ENCODE measurements around the gene ANKS1B. TPM values are rescaled to one million over a fixed set of nuclear protein-coding genes. Genes with fewer than 3 reads are reported as not detected.
"Not testable (repeated sequence)": the region's sequence is repeated elsewhere in the genome, so short reads cannot be mapped to it uniquely, and the experiment has no call there.

Gene ANKS1B
- total RNA-seq, 2 experiments from 2014 or later, result 0.21 to 0.36 TPM

DNA sequence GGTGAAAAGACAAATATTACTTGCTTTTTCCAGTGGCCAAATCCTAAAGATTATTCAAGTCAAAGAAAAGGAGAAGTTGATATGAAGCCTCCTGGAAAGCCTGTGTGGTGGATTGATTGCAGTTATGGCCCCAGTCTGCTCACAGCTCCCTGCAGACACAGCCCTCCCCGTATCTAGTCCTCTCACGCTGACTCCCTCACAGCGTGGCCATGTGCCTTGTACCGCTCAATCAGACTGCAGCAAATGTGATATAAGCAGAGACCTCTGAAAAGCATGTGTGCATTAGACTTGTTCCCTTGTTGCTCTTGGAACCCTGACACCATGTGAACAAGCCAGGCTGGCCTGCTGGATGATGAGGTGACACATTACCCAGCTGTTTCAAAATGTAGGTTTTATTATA, 735.2 kb downstream of the ANKS1B start:
- ChIA-PET CTCF (no interaction called here), POLR2A (no interaction called here)

DNA sequence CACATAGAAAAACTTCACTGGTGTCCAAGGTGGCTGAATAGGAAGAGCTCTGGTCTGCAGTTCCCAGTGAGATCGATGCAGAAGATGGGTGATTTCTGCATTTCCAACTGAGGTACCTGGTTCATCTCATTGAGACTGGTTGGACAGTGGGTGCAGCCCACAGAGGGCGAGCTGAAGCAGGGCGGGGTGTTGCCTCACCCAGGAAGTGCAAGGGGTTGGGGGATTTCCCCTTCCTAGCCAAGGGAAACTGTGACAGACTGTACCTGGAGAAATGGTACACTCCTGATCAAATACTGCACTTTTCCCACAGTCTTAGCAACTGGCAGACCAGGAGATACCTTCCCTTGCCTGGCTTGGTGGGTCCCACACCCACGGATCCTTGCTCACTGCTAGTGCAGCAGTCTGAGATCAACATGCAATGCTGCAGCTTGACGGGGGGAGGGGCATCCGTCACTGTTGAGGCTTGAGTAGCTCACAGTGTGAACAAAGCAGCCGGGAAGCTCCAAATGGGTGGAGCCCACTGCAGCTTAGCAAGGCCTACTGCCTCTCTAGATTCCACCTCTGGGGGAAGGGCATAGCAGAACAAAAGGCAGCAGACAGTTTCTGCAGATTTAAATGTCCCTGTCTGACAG, 746.7 kb downstream of the ANKS1B start:
- CTCF ChIA-PET, POLR2A ChIA-PET: not testable (repeated sequence)

DNA sequence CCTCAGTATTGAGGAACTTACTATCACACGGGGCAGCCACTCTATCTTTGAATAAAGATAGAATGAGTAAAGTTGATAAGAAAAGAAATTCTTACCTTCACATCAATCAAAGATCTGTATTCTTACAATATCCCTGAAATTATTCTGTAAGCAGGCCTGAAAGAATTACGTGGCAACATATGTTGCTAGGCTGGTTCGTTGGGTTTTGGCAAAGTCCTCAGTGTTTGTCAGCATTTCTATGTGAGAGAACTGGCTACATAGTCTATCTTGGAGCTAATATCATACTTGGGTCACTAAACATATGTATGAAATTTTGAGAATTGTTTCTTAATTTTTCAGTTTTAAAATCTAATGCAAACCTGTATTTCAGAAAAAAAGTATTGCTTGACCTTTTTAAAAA, 749.4 kb downstream of the ANKS1B start:
- ChIA-PET CTCF (no interaction called here), POLR2A (no interaction called here)

DNA sequence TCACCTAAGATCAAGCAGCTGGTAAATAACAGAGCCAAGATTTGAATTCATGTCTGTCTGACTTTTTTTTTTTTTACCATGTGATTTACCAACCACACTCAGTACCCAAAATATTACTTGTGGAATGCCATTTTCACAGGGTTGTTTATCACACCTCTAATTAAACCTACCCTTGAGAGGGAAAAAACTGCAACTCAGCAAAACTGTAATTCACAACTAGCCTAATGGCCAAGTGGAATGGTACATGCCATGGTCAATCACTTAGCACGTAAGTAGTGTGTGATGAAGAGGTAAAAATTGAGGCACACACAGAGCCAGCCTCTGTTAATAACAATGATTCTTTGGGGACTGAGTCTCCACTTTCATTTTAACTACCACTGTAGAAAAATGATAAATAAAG, 750.0 kb downstream of the ANKS1B start:
- CTCF ChIA-PET, result no interaction called here
- POLR2A ChIA-PET, result no interaction called here

DNA sequence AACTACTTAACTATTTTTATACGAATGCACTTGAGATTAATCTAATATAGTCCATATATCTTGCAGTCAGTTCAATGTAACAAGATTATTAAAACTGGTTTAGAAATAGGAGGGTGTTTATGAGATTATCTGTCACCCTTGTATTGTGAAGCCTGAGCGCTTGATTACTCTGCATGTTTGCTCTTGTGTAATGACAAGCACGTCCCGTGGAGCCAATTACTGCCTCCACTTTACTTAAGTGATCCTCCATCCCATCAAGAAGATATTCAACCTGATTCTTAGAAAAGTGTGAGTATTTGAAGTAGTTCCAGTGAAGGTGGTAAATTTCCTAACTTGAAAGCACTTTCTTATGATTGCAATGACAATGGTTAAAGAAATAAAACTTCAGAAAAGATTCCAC, 752.4 kb downstream of the ANKS1B start:
- CTCF ChIA-PET, result no interaction called here

DNA sequence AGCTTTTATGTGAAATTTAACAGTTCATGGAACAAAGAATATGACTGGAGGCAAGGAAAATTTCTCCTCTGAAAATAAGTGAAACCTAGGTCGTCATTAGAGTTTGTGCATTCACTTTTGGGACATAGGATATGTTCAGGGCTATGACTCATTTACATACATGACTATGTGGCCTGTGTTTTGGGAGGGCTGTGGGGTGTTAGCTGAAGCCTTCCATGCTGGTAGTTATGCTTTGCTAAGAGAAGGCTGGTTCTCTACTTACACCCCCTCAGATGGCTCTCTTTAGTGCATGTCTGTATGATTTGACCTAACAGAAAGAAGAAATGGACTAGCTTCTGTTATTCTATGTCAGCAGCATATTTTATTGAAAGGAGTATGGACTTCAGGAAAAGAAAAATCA, 753.7 kb downstream of the ANKS1B start:
- ChIA-PET POLR2A (no interaction called here), CTCF (no interaction called here)

More for the DNA sequence above, 752.4 kb downstream of the ANKS1B start:
- POLR2A ChIA-PET, result no interaction called here

DNA sequence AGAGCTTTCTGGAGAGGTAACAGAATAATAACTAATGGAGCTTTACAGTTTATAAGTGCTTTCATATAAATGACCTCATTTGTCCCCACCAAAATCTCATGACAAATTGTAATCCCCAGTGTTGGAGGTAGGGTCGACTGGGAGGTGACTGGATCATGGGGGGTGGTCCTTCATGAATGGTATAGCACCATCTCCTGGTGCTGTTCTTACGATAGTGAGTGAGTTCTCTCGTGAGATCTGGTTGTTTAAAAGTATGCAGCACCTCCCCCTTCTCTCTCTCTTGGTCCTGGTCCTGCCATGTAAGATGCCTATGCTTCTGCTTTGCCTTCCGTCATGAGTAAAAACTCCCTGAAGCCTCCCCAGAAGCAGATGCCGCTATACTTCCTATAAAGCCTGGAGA, 760.5 kb downstream of the ANKS1B start:
- ChIA-PET CTCF (no interaction called here), POLR2A (no interaction called here)

DNA sequence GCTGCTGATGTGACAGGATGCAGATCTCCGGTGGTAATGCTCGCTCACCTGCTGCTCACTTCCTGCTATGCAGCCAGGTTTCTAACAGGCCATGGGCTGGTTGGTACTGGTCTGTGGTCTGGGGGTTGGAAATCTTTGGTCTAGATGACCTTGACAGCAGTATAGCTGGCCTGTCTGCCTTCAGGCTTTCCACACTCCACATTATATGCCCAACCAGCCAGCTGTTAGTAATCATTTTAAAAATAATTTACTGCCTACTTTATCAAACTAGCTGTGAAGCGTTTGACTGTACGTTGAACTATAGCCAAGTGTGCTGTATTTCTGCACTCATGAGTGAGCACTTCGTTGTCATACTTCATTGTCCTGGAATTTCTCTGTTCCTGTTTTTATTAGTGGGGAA, 761.2 kb downstream of the ANKS1B start:
- ChIA-PET POLR2A (no interaction called here), CTCF (no interaction called here)

DNA sequence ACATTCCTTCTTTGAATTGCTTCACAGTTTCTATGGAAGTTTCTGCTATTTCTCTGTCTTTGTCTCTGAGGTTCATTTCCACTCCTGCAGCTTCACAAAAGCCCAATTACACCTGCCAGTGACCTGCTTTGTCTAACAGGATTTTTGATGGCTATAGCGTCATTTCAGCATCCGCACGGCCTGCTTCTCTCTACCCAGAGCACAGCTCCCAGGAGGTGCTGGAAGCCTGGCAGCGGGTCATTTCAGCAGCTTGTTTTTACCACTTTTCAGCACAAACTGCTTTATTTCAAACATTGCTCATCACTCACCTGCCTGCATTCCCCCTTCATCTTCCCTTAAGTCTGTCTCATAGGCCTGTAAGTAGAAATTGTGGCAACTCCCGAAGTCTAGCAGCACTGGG, 771.7 kb downstream of the ANKS1B start:
- ChIA-PET CTCF (no interaction called here), POLR2A (no interaction called here)

DNA sequence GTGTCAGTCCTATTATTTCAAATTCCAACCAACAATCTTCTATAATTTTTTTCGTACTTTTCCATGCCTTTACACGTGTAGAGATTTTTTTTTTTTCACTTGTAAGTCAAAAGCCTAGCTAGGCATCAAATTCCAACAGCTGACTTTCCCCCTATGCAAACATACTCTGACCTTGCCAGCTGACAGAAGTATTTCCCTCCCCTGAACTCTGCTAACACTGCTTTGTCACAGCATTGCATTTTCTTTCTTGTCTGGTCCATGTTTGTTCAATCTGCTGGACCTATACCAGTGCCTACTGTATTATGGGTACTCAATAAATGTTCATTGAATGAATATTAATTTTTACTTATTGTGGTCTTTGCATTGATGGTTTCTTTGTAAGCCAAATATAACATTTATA, 772.5 kb downstream of the ANKS1B start:
- ChIA-PET POLR2A (no interaction called here), CTCF (no interaction called here)

DNA sequence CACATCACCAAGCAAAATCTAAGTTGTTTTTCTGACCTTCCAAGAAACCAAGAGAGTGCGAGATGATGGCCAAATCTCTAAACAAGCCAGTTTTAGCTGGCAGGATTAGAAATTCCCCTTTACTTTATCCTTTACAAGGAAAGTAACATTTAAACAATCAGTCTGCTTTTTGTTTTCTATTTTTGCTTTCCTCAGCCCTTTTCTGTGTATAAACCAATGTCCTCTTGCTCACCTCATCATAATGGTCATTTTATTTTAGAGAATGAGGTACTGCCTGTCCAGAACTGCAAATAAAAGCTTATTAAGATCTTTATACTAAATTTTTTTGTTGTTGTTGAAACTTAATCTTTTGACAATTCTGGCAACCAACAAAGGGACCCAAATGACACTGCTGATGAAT, 779.6 kb downstream of the ANKS1B start:
- CTCF ChIA-PET, result no interaction called here
- POLR2A ChIA-PET, result no interaction called here

DNA sequence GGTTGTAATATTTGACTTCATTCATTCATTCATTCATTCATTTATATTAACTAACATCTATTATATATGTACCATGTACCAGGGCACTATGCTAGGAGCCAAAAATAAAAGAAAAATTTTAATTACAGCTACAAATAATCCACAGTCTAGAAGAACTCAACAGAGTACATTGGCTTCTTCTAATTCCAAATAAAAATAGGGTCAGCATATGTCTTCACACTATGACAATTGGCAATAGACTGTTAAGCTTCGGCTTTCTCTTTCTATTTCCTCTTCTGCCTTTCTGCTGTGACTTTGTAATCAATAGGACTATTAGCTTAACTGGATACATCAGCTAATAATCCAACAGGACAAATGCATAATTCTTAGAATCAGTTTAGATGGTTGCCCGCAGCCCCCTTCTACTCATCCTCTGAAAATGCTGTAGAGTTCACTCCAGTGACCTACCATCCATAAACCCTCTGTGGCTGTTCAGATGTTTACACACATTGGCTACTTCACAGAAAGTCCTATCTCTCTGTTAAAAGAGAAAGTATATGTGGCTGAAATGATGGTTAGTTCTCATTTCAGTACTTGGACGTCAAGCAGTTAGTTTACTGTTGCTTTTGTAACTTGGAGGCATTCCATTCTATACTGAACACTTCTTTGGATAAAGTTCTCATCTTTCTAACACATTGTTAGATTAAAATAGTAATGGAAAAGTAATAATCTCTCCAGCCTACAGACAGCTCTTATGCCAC, 782.7 kb downstream of the ANKS1B start:
- ChIA-PET CTCF (no interaction called here), POLR2A (no interaction called here)

DNA sequence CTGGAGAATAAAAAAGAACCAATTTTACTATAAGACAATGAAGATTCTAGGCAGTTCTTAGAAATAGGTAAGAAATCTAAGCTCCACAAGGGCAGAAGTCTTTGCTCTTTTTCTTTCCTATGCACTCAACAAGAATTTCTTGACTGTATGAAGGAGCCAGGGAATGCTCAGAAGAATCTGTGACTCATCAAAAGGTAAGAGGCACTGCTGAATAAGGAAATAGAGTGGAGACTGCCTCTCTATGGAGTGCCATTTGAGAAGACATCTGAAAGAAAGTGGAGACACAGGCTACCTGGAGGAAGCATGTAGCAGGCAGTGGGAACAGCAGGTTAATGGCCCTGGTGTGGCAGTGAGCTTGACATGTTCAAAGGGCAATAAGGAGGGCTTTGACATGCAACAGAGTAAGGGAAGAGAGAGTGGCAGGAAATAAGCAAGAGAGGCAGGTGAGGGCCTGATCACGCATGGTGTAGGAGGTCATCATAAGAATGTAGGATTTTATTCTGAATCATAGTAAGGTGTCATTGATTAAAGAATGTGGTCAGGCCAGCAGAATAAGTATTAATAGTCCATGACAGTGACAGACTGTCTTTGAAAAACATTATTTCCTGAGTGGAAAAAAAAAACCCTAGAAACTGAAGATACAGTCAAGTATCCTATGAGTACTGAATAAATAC, 783.9 kb downstream of the ANKS1B start:
- POLR2A ChIA-PET, result no interaction called here
- CTCF ChIA-PET, result no interaction called here

DNA sequence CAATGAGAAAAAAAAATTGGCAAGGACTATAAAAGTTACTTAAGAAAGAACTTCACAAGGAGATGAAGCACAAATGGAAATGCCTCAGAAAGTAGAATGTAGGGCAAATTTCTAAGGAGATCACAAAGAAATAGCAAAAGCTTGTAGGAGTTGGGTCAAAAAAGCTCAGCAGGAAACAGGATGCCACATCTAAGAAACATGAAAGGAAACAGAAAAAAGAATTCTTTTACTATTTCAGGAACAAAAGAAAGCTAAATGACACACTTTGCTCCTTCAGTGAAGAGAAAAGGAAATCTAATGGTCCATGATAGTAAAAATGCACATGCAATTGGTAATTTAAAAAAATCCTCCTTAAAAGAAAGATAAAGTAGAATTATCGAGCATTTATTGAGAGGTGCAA, 789.3 kb downstream of the ANKS1B start:
- ChIA-PET CTCF (no interaction called here), POLR2A (no interaction called here)

DNA sequence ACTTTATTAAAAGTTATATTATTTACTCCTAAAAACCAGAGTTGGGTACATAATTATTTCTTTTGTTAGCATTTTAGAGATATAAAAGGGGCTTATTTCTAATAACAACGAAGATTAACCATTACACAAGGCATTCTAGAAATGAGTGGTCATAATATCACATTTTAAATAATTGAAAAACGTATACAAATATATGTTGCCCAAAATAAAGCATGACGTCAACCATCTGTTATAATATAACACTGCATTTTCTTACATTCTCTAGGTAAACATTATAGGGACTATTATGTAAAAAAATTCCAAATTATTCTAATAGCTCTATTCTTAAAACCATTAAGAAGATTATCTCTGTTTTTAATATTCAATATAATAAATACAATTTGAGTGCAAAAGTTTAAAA, 792.2 kb downstream of the ANKS1B start:
- ChIA-PET CTCF (no interaction called here), POLR2A (no interaction called here)

DNA sequence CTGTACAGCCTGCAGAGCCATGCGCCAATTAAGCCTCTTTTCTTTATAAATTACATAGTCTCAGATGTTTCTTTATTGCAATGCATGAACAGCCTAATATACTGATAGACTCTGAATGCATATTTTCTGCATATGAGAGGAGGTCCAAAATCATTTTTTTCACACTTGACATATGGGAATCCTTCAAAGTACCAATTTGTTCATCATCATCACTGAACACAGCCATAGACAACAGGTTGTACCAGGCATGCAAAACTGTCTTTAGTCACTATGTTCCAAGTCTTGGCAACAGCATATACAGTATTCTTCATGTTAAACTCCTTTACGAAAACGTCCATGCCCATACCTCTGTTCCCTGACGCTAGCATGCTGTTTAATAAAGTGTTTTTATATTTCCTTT, 807.9 kb downstream of the ANKS1B start:
- ChIA-PET POLR2A (interaction anchor here (0.6 kb wide), 1 partner anchor 1165 kb away, joined by 5 read pairs; no protein-coding TSS in a partner anchor), CTCF (no interaction called here)

DNA sequence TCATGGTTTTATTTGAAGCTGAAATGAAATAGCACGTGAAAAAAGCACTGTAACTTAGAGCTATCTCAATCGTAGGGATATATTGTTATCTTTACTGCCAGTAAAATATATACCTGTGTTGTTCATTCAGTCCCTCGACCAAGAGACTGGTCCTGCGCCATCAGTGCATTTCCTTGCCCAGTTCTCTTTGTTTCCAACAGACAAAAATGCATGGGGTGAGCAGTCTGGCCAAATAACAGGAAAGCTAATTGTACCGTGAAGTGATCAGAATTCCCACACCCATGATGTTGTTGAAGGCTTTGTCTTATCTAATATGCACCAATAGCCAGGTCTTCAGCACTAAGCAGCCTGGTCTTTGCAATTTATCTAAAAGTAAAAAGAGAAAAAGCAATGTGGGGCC, 814.3 kb downstream of the ANKS1B start:
- ChIA-PET CTCF (no interaction called here), POLR2A (no interaction called here)

DNA sequence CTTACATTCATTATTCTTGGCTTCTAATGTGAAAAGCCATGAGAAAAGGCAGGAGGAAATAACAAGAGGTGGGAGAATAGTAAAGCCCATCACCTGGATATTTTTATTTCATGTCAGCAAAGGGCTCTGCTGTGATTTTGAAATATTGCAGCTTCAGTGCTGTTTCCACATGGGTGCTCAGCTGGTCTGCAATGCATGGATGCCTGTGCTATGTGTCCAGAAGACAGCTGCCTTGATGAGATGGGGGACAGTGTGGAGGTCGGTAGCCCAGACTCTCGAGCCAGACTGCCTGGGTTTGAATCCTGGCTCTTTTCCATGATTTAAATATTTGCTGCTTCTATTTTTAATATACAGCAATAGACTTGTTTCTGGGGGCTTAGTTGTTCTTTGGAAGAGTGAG, 814.7 kb downstream of the ANKS1B start:
- POLR2A ChIA-PET, result no interaction called here
- CTCF ChIA-PET, result no interaction called here

DNA sequence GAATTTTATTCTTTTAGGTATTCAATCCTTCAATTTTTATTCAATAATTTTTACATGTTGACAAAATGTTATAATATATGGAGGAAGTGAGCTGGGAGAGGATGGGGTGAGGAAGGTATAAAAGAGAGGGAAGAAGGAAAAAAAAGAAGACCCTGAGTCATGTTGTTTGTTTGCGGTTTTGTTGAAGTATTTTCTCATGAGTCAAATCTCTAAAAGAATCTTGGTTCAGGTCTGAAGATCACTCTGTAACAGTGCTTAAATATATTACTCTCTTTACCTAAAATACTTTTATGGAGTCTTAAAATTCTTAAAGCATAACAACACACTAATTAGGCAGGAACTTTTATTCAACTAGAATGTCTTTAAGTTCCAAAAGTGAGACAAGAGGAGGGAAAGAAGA, 826.8 kb downstream of the ANKS1B start:
- CTCF ChIA-PET, result no interaction called here
- POLR2A ChIA-PET, result no interaction called here

DNA sequence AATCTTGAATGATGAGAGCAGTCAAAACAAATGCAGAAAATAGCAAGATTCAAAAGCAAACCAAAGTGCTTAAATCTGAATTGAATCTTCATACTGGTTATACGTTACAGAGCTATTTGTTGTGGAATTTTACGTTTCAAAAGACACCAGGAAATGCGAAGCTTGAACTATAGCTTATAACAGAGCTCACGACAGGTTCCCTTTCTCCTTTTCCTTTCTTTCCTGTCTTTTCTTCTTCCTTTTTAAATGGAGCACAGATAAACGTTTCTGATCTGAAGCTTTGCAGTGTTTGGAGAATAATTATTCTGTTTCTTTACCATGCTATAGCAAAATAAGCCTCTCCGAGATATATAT, 829.8 kb downstream of the ANKS1B start:
- ChIA-PET POLR2A (no interaction called here), CTCF (no interaction called here)

DNA sequence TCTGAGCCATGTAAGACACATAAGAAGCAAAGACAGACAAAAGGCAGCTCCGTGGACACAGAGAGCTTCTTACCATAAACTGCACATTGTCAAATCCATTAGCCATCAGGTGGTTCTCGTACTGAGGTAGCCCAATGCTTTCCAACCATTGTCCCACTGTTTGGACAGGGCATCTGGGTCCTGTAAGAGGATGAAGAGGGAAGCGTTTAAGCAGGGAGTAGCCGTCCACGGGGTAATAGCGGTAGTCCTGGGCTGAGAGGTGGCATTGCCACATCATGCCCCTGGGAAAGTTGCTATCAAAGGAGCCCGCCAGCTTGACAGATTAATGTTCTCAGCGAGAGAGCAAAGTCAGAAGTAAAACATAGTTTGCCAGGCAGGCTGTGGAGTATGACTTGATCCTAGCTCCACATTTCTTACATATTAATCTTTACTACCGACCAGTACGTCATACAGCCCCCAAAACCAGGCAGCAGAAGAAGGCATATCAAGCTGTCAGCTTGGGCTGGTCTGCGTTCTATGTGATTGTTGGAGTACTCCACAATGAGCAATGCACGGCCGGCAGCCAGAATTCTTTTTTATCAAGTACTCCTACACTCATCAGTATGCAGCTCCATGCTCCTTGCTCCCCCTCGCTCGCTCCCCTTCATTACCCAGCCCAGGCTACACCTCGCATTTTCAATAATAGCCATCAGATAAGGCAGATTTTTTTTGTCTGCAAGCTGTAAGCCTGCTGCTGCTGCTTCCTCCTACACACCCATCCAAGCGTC, 830.3 kb downstream of the ANKS1B start:
- CTCF ChIA-PET, result no interaction called here
- POLR2A ChIA-PET, result no interaction called here
